ENCODE measurements around the gene NPY1R. TPM values are rescaled to one million over a fixed set of nuclear protein-coding genes. Genes with fewer than 3 reads are reported as not detected.
A peak's percentile ranks its signal among the peaks of the same experiment; 100 is the strongest.

The NPY1R gene
- not detected for total RNA-seq
- not detected for total RNA-seq (2013)

DNA sequence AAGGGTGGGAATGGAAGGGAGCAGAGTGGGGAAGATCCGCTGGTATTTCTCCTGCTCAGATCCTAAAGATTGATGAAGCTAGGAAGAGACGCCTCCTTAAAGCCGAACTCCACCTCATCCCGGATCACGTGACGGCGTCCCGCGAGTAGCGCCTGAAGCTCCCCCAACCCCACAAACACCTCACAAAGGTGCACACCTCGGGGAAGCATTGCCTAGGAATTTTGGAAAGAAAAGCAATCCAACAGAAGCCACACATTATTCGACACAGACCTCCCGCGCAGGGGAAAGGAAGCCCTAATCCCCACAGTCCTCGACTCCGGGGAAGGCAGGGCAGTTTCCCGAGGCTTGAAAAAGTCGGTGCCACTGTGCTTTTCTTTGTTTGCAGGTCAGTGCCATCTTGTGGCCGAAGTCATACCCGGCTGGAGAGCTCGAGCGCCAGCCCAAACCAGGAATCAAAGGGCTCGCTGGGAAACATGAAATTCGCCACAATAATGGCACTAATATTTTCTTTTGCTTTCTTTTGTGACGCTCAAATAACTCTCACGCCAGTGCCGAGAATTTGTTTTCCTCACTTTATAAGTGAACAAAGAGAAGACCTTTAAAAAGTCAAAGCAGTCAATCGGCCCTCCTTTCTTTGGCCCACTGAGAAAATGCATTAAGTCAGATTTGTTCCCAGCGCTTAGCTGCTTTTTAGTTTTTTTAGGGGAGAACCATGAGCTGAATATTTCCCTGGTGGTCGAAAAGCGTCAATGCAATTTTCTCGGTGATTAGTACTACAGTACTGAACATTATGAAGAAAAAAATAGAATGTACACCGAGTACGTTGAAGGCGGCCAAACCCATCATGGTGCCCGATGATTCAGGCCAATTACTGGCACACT, at the start of gene NPY1R:
TSS of gene NPY1R (minus strand) at position 71 of the 881 bp plus-strand sequence. CDS start 6,042 bp downstream, outside the sequence.
- Mint-ChIP-seq H3K4me1 (peaks cover 0 to 8% of the 10 kb centered on the region in 2 donors), H3K36me3 (no peaks in the 10 kb centered on the region), H3K9me3 (peaks cover 0 to 2% of the 10 kb centered on the region in 2 donors), H3K27me3 (ENCODE audit: low read depth in 2 of 2) (peaks cover 36 to 47% of the 10 kb centered on the region in 2 donors), H3K4me3 (no peak within 1 kb of the TSS), H3K27ac (no peak within 1 kb of the TSS)
- intact Hi-C loops (cut with micrococcal nuclease): no loop called here
- Histone ChIP-seq H3K4me3 (ENCODE audit: low read length) (no peak within 1 kb of the TSS), H3K27me3 (ENCODE audit: control insufficient read depth, insufficient read depth, low read length) (peaks cover 12% of the 10 kb centered on the region), H3K9me3 (ENCODE audit: control insufficient read depth, insufficient read depth, low read length) (no peaks in the 10 kb centered on the region), H3K36me3 (ENCODE audit: control insufficient read depth, insufficient read depth, low read length) (no peaks in the 10 kb centered on the region), H3K27ac (ENCODE audit: low read length) (no peak within 1 kb of the TSS), H3K4me1 (ENCODE audit: control insufficient read depth, insufficient read depth, low read length) (peaks cover 10% of the 10 kb centered on the region)
- TF ChIP-seq, protein P1, sequence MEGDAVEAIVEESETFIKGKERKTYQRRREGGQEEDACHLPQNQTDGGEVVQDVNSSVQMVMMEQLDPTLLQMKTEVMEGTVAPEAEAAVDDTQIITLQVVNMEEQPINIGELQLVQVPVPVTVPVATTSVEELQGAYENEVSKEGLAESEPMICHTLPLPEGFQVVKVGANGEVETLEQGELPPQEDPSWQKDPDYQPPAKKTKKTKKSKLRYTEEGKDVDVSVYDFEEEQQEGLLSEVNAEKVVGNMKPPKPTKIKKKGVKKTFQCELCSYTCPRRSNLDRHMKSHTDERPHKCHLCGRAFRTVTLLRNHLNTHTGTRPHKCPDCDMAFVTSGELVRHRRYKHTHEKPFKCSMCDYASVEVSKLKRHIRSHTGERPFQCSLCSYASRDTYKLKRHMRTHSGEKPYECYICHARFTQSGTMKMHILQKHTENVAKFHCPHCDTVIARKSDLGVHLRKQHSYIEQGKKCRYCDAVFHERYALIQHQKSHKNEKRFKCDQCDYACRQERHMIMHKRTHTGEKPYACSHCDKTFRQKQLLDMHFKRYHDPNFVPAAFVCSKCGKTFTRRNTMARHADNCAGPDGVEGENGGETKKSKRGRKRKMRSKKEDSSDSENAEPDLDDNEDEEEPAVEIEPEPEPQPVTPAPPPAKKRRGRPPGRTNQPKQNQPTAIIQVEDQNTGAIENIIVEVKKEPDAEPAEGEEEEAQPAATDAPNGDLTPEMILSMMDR (IDR thresholded peaks at IDR 0.05): no peak
- 13% methylated on average over 35 of the region's 36 CpGs for WGBS (ENCODE audit: insufficient coverage)
- ATAC-seq (no peak), DNase-seq (peak in 1 of 2 donors; percentile 23)

DNA sequence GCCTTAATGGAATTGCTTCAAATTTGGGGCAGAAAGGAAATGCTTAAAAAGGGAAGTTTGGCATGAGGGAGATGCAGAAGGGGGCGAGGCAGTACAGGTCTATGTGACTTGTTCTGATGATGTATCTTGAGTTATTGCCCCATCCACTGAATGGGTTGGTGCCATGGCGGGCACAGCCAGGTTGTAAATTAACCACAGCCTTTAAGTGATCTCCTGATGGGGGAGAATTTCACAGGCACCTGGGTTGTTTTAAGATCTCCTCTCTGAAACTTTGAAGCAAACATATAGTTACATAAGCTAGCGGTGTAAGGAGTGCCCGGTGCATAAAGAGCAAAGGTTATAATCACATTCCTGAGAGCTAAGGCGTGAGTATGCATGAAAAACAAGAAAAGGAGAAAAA, 48.3 kb upstream of the NPY1R start:
- no peaks in the 10 kb centered on the region for H3K9me3 ChIP-seq (ENCODE audit: control insufficient read depth, insufficient read depth, low read length)
- Mint-ChIP-seq H3K36me3 (no peaks in the 10 kb centered on the region), H3K4me3 (no peak overlapping the region), H3K9me3 (peaks cover 0 to 2% of the 10 kb centered on the region in 2 donors), H3K27ac (no peak overlapping the region), H3K27me3 (ENCODE audit: low read depth in 2 of 2) (no peaks in the 10 kb centered on the region), H3K4me1 (no peaks in the 10 kb centered on the region)
- intact Hi-C loops (cut with micrococcal nuclease): no loop called here
- ATAC-seq (no peak), DNase-seq (no peak)
- H3K4me1 ChIP-seq (ENCODE audit: control insufficient read depth, insufficient read depth, low read length): no peaks in the 10 kb centered on the region
- no peak overlapping the region for H3K27ac ChIP-seq (ENCODE audit: low read length)
- no peaks in the 10 kb centered on the region for H3K36me3 ChIP-seq (ENCODE audit: control insufficient read depth, insufficient read depth, low read length)
- TF ChIP-seq, protein P1 (IDR thresholded peaks at IDR 0.05): no peak
- WGBS (ENCODE audit: insufficient coverage): 57% methylated on average over 5 of the region's 5 CpGs
- H3K27me3 ChIP-seq (ENCODE audit: control insufficient read depth, insufficient read depth, low read length): no peaks in the 10 kb centered on the region
- H3K4me3 ChIP-seq (ENCODE audit: low read length): no peak overlapping the region

DNA sequence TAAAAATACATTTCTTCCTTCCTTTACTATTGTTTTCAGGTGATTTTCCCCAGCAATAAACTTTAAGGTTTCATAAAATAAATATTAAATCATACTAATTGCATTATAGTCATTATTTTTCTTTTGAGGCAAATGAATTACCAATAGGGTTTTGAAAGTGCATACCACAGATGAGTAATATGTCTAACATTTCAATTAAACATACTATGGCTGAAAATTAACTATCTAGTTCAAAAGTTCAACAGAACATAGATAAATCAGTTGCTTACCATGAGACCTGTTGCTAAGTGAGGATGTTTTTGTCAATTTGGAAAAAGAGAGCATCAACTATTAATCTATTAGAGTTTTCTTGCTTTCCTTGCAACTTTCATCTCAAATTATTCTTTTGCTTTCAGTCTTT, 46.3 kb upstream of the NPY1R start:
- no peak overlapping the region for H3K4me3 Mint-ChIP-seq
- Histone ChIP-seq H3K4me1 (ENCODE audit: control insufficient read depth, insufficient read depth, low read length) (no peaks in the 10 kb centered on the region), H3K27ac (ENCODE audit: low read length) (no peak overlapping the region), H3K36me3 (ENCODE audit: control insufficient read depth, insufficient read depth, low read length) (no peaks in the 10 kb centered on the region), H3K4me3 (ENCODE audit: low read length) (no peak overlapping the region), H3K27me3 (ENCODE audit: control insufficient read depth, insufficient read depth, low read length) (no peaks in the 10 kb centered on the region), H3K9me3 (ENCODE audit: control insufficient read depth, insufficient read depth, low read length) (no peaks in the 10 kb centered on the region)
- TF ChIP-seq, protein P1 (IDR thresholded peaks at IDR 0.05): no peak
- DNase-seq (no peak), ATAC-seq (no peak)
- no peaks in the 10 kb centered on the region for H3K4me1 Mint-ChIP-seq
- no peak overlapping the region for H3K27ac Mint-ChIP-seq
- peaks cover 0 to 2% of the 10 kb centered on the region in 2 donors for H3K9me3 Mint-ChIP-seq
- intact Hi-C loops (cut with micrococcal nuclease): no loop called here
- no peaks in the 10 kb centered on the region for H3K36me3 Mint-ChIP-seq
- no peaks in the 10 kb centered on the region for H3K27me3 Mint-ChIP-seq (ENCODE audit: low read depth in 2 of 2)
